ENCODE measurements around the gene HNRNPA1L2.

GRCh38 chr13:52650731-52651130 lies 8.5 kb downstream of the HNRNPA1L2 start:
- TF ChIP-seq CTCF (IDR thresholded peaks at IDR 0.05) (no peak), EP300 (IDR thresholded peaks at IDR 0.05) (no peak), POLR2AphosphoS5 (IDR thresholded peaks at IDR 0.05) (no peak)
